HG02973 (cell line): Measurements from ENCODE around the gene NAP1L1.
"Not testable (repeated sequence)": the region's sequence is repeated elsewhere in the genome, so short reads cannot be mapped to it uniquely, and the experiment has no call there.

Experiments
- ATAC-seq: cut with Tn5 transposase; IDR thresholded peaks from one replicate; pipeline ENCODE4 v1.9.1; 2021; ENCODE audit warnings: moderate library complexity; ENCODE audit not compliant: unreplicated experiment

The NAP1L1 gene

DNA sequence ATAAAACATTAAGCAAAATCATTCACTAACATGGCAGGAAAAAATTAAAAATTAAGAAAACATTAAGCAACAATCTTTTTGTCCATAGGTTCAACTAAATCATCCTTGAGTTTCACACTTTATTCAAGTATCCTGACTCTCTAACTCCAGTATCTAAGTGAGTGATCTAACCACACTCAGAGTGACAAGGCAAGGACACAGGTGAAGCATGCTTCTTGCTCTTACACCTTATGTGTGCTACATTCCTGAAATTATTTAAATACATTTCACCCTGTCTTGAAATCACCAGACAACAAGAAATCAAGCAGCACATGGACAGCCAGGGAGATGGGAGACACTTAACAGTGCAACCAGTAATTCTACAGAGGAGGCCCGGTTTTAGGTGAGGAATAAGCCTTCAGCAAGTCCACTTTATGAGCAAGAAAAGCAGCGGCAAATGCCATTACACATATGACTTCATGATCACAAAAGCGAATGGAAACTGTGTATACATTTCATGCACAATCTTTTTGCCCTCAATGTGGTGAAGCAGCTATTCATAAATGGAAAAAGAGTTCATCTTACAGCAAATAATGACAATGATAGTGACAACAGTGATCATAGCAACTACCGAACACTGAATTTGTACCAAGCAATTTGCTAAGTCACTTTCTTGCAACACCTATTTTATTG lies 90.3 kb downstream of the NAP1L1 start:
- no peak for ATAC-seq

DNA sequence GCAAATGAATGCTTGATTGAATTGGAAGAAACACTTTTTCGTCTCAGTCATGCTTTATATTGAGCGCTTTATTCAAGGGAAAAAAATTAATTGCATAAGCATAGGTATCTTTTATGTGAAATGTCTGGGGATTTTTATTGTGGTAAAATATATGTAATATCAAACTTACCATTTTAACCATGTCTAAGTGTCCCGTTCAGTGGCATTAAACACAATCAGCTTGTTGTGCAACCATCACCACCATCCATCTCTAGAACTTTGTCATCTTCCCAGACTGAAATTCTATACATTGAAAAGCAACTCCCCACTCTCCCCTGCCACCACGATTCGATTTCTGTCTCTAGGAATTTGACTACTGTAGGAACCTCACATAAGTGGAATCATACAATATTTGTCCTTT lies 92.7 kb downstream of the NAP1L1 start:
- no peak for ATAC-seq

DNA sequence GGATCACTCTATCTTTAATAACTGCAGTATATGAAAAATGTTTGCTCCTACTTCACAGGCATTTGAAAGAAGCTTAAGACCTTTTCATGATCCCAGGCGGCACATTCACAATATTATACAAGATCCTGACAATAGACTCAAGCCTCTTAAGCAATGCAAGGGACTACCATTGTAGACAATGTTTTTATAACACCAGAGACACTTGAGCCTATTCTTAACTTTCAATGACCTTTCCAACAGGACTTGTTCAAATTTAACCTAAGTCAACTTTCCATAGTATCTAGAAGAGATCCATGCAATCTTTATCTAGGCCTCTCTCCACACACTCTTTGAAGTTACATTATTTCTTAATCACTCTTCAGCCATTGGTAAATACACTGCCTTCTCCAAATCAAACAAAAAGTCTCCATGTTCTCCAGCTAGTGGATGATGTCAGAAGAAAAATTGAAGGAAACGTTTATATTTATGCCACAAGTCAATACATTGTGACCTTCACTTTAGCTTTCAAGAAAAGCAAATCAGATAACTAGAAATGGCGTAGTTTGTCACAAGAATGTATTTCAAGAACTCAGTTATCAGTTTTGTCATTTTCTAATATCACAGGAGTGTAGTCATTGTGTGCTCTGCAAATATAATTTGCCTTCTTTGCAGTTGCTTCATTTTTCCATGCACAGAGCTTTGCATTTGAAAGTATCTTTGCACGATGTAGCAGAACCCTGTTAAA lies 94.1 kb downstream of the NAP1L1 start:
- no peak for ATAC-seq

DNA sequence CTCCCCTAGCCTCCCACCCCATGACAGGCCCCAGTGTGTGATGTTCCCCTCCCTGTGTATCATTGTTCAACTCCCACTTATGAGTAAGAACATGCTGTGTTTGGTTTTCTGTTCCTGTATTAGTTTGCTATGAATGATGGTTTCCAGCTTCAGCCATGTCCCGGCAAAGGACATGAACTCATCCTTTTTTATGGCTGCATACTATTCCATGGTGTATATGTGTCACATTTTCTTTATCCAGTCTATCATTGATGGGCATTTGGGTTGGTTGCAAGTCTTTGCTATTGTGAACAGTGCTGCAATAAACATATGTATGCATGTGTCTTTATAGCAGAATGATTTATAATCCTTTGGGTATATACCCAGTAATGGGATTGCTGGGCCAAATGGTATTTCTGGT lies 96.8 kb downstream of the NAP1L1 start:
- ATAC-seq: not testable (repeated sequence)
